Mesodermal cell (in vitro differentiated cells): ENCODE data around the gene BCL2L13.
"Not testable (repeated sequence)": the region's sequence is repeated elsewhere in the genome, so short reads cannot be mapped to it uniquely, and the experiment has no call there.

Experiments
- H3K27ac ChIP-seq: 2 replicates; pipeline ENCODE4 v1.7.0; 2013; ENCODE audit warnings: mild to moderate bottlenecking, low read depth, low read length, moderate library complexity; ENCODE audit not compliant: severe bottlenecking
- H3K36me3 ChIP-seq: 2 replicates; pipeline ENCODE4 v1.7.1; 2013; ENCODE audit warnings: mild to moderate bottlenecking, low read length, moderate library complexity; ENCODE audit not compliant: control insufficient read depth, insufficient read depth
- H3K4me1 ChIP-seq: one replicate; pipeline ENCODE4 v1.7.1; 2013; ENCODE audit warnings: mild to moderate bottlenecking, low read length; ENCODE audit not compliant: insufficient read depth, control insufficient read depth, poor library complexity, severe bottlenecking
- H3K4me3 ChIP-seq: 2 replicates; pipeline ENCODE4 v1.7.0; 2013; ENCODE audit warnings: low read length, control low read depth, mild to moderate bottlenecking; ENCODE audit not compliant: insufficient read depth, poor library complexity, severe bottlenecking; ENCODE audit errors: extremely low read depth
- H3K9me3 ChIP-seq: 2 replicates; pipeline ENCODE4 v1.7.1; 2013; ENCODE audit warnings: mild to moderate bottlenecking, low read length, moderate library complexity; ENCODE audit not compliant: control insufficient read depth
- WGBS, 2 experiments: methylation state at CpG; one replicate each; pipeline ENCODE4 v1.1.5; 2013; ENCODE audit warnings: missing lambda C conversion rate in 2 of 2; ENCODE audit not compliant: insufficient coverage in 2 of 2; 5-methylcytosine and 5-hydroxymethylcytosine counted together

The BCL2L13 gene

DNA sequence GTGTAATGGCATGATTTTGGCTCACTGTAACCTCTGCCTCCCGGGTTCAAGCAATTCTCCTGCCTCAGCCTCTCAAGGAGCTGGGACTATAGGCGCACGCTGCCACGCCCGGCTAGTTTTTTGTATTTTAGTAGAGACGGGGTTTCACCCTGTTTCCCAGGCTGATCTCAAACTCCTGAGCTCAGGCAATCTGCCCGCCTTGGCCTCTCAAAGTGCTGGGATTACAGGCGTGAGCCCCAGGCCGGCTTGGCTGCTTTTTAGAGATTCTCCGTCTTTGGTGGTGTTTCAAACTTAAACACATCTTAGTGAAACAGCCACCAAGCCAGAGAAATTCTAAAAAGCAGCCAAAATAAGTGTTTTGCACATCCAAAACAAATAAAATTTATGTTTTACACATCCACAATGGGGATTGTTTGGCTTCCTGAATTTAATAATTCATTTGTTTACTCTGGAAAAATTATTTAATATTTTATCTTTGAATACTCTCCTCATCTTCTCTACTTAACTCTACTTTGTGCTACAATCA lies 18.4 kb downstream of the BCL2L13 start:
- Histone ChIP-seq H3K27ac (no peak overlapping the region), H3K4me1 (no peaks in the 10 kb centered on the region), H3K4me3 (no peak overlapping the region), H3K9me3 (no peaks in the 10 kb centered on the region), H3K36me3 (peaks cover 62% of the 10 kb centered on the region)
- WGBS, 2 experiments, result 98 to 100% methylated on average over 6 to 10 of the region's 10 CpGs

GRCh38 chr22:17664414-17665055 lies 26.0 kb downstream of the BCL2L13 start:
- Histone ChIP-seq H3K9me3 (peaks cover 12% of the 10 kb centered on the region), H3K27ac (no peak overlapping the region), H3K36me3 (peaks cover 79% of the 10 kb centered on the region), H3K4me1 (no peaks in the 10 kb centered on the region), H3K4me3 (no peak overlapping the region)
- 94 to 98% methylated on average over 5 to 6 of the region's 6 CpGs for WGBS, 2 experiments

DNA sequence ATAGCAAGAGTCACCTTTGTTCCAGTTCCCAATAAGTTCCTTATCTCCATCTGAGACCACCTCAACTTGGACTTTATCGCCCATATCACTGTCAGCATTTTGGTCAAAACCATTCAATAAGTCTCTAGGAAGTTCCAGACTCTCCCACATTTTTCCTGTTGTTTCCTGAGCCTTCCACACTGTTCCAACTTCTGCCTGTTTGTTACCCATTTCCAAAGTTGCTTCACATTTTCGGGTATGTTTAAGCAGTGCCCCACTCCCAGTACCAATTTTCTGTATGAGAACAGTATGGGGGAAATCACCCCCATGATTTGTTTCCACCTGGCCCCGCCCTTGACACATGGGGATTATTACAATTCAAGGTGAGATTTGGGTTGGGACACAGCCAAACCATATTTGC lies 26.7 kb downstream of the BCL2L13 start:
- Histone ChIP-seq H3K4me1 (no peaks in the 10 kb centered on the region), H3K4me3 (no peak overlapping the region), H3K27ac (no peak overlapping the region), H3K36me3 (peaks cover 73% of the 10 kb centered on the region), H3K9me3 (peaks cover 12% of the 10 kb centered on the region)
- 87 to 94% methylated on average over 1 to 2 of the region's 3 CpGs for WGBS, 2 experiments

DNA sequence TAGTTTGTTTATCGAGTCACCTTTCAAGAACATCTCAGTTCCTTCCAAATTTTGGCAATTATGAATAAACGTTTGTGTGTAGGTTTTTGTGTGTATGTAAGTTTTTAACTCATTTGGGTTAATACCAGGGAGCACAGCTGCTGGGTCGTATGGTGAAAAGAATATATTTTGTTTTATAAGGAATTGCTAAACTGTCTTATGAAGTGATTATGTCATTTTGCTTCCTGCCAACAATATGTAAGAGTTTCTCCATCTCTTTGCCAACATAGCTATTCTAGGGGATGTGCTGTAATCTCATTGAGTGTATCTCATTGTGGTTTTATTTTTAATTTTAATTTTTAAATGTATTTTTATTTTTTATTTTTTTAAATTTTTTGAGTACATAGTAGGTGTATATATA lies 27.3 kb downstream of the BCL2L13 start:
- WGBS, 2 experiments, result 86% methylated on average over 2 of the region's 3 CpGs; no CpG with 5 or more reads in 1 of the 2 experiments
- H3K27ac ChIP-seq, result no peak overlapping the region
- H3K4me3 ChIP-seq, result no peak overlapping the region

GRCh38 chr22:17671521-17672092 lies 33.0 kb downstream of the BCL2L13 start:
- H3K4me3 ChIP-seq, H3K27ac ChIP-seq, H3K9me3 ChIP-seq, H3K4me1 ChIP-seq: not testable (repeated sequence)
- 97 to 100% methylated on average over 7 to 8 of the region's 10 CpGs for WGBS, 2 experiments
- peaks cover 21% of the 10 kb centered on the region for H3K36me3 ChIP-seq

More for the DNA sequence above, 27.3 kb downstream of the BCL2L13 start:
- Histone ChIP-seq H3K4me1 (no peaks in the 10 kb centered on the region), H3K9me3 (peaks cover 12% of the 10 kb centered on the region), H3K36me3 (peaks cover 73% of the 10 kb centered on the region)

DNA sequence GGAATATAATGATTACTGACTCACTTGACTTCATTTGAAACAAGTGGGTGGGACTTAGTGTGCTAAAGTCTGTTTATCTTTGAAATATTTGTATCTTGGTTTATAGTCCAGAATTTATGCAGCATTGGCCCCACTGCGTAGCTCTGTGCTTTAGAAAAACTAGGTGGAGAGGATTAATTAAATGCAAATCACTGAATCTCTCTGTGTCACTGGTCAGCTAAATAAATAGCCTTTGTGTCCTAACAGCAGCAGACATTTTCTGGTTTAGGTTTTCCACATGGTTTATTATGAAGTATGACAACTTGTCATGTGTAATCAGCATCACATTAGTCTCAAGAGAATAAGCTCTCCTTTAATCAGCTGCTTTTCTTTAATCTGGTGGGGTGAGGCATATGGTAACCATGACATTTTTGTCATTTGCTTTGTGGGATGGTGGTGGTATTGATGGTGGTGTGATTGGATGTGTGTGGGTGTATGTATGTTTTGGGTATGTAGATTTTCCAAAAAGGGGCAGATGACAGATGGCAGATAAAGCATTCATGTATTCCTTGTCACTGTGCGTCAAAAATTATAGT lies 33.9 kb downstream of the BCL2L13 start:
- H3K4me1 ChIP-seq, result no peaks in the 10 kb centered on the region
- WGBS, 2 experiments, result 100% methylated on average over 1 of the region's 2 CpGs
- H3K9me3 ChIP-seq, result no peaks in the 10 kb centered on the region
- no peak overlapping the region for H3K4me3 ChIP-seq
- no peak overlapping the region for H3K27ac ChIP-seq
- H3K36me3 ChIP-seq, result peaks cover 16% of the 10 kb centered on the region

GRCh38 chr22:17674152-17674551 lies 35.6 kb downstream of the BCL2L13 start:
- H3K4me1 ChIP-seq, result no peaks in the 10 kb centered on the region
- no peak overlapping the region for H3K4me3 ChIP-seq
- 80 to 100% methylated on average over 3 to 6 of the region's 7 CpGs for WGBS, 2 experiments
- no peak overlapping the region for H3K27ac ChIP-seq
- peaks cover 11% of the 10 kb centered on the region for H3K36me3 ChIP-seq
- no peaks in the 10 kb centered on the region for H3K9me3 ChIP-seq

- H3K9me3 ChIP-seq, result no peaks in the 10 kb centered on the region
- H3K27ac ChIP-seq, result no peak overlapping the region
- no peak overlapping the region for H3K4me3 ChIP-seq
- H3K36me3 ChIP-seq, result peaks cover 5% of the 10 kb centered on the region
- H3K4me1 ChIP-seq, result no peaks in the 10 kb centered on the region
- WGBS, 2 experiments, result 100% methylated on average over 1 of the region's 1 CpG
Observed at GRCh38 chr22:17675584-17675983, 37.0 kb downstream of the BCL2L13 start.

DNA sequence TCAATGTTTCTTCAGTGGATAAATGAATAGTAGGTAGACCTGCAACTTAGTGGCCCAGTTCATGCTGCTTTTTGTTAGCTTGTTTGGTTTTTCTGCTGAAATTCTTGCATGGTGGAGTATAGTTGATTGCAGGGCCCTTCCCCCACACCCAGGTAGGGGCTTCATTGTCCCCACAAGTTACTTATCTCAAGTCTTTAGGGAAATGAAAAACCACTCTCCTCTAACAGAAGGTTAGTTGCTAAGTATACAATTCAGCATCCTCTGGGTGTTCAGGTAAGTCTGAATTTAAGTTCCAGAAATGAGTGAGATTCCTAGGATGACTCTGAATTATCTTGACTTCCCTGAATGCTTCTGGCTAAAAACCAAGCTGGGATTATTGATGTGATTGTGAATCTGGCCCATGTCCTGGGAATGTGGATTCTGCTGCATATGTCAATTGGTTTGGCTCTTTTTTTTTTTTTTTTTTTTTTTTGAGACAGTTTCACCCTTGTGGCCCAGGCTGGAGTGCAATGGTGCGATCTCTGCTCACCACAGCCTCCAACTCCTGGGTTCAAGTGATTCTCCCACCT lies 40.3 kb downstream of the BCL2L13 start:
- 100% methylated on average over 1 of the region's 1 CpG; no CpG with 5 or more reads in 1 of the 2 experiments for WGBS, 2 experiments
- H3K4me3 ChIP-seq, result no peak overlapping the region

DNA sequence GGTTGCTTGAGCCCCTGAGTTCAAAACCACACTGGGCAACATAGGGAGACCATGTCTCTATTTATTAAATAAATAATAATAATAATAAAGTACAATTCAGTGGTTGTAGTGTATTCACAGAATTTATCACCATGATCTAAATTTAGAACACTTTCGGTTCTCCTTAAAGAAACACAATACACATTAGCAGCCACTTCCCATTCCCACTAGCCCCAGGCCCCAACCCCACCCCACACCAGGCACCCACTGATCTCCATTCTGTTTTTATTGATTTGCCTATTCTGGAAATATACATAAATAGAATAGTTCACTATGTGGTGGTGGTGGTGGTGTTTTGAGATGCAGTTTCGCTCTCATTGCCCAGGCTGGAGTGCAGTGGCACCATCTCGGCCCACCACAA lies 45.7 kb downstream of the BCL2L13 start:
- Histone ChIP-seq H3K4me1 (no peaks in the 10 kb centered on the region), H3K9me3 (no peaks in the 10 kb centered on the region), H3K27ac (no peak overlapping the region), H3K36me3 (peaks cover 28% of the 10 kb centered on the region), H3K4me3 (no peak overlapping the region)
- WGBS, 2 experiments, result 92% methylated on average over 2 of the region's 3 CpGs; no CpG with 5 or more reads in 1 of the 2 experiments

More for the DNA sequence above, 40.3 kb downstream of the BCL2L13 start:
- H3K4me1 ChIP-seq, result no peaks in the 10 kb centered on the region
- H3K36me3 ChIP-seq, result peaks cover 1% of the 10 kb centered on the region
- no peak overlapping the region for H3K27ac ChIP-seq
- H3K9me3 ChIP-seq, result no peaks in the 10 kb centered on the region
